Suprapubic skin (tissue), 4 donors: Measurements from ENCODE around the gene ZNF497. TPM values are rescaled to one million over a fixed set of nuclear protein-coding genes. Genes with fewer than 3 reads are reported as not detected.

Experiments
- DNase-seq, 2 donors: peaks; one replicate each; pipeline ENCODE4 v3.0.0-alpha.2; 2019; ENCODE audit warnings: low spot score in 2 of 2
- H3K27ac ChIP-seq: fragments of 200-600 bp; sonication (generic); one replicate; pipeline ENCODE4 v1.5.1; 2019
- H3K27me3 ChIP-seq: fragments of 200-600 bp; sonication (generic); one replicate; pipeline ENCODE4 v1.5.1; 2019
- H3K36me3 ChIP-seq: fragments of 200-600 bp; sonication (generic); one replicate; pipeline ENCODE4 v1.5.1; 2019
- H3K4me1 ChIP-seq: fragments of 200-600 bp; sonication (generic); one replicate; pipeline ENCODE4 v1.5.1; 2019
- H3K4me3 ChIP-seq: fragments of 200-600 bp; sonication (generic); one replicate; pipeline ENCODE4 v1.5.1; 2019; ENCODE audit warnings: mild to moderate bottlenecking
- H3K9me3 ChIP-seq: fragments of 200-600 bp; sonication (generic); one replicate; pipeline ENCODE4 v1.5.1; 2019
- EP300 ChIP-seq: sonication (generic); formaldehyde crosslinking; IDR thresholded peaks from one replicate; pipeline ENCODE4 v1.6.1; 2017; ENCODE audit warnings: antibody characterized with exemption
- POLR2A ChIP-seq, 2 donors: fragments of 450-650 bp; IDR thresholded peaks; one replicate each; pipeline ENCODE4 v1.6.1; 2017; ENCODE audit warnings: antibody characterized with exemption in 2 of 2, mild to moderate bottlenecking in 2 of 2, moderate library complexity in 2 of 2
- POLR2AphosphoS5 ChIP-seq, 3 donors: sonication (generic); formaldehyde crosslinking; IDR thresholded peaks; one replicate each; pipeline ENCODE4 v1.6.1; 2017; ENCODE audit warnings: antibody characterized with exemption in 3 of 3
- WGBS: methylation state at CpG from one replicate; pipeline ENCODE4 v1.1.5; 2018; 5-methylcytosine and 5-hydroxymethylcytosine counted together
- total RNA-seq, 4 donors: library from RNA; depleted of rRNA; stranded (reverse); fragments of >200 nt; gene quantifications; one replicate each; pipeline ENCODE4 v1.1.0, GENCODE V29; 2016
- TF ChIP-seq, protein P1 (sequence below), 2 donors: fragments of 200-600 bp in 1 of 2; fragments of 450-650 bp in 1 of 2; sonication (generic) in 1 of 2; IDR thresholded peaks; one replicate each; pipeline ENCODE4 v1.5.1; 2016 to 2019; ENCODE audit warnings: antibody characterized with exemption in 2 of 2, mild to moderate bottlenecking in 1 of 2, moderate library complexity in 1 of 2

The ZNF497 gene
- total RNA-seq, 4 donors from 2014 or later: 2.4 to 4.8 (median 3.4) TPM

GRCh38 chr19:58372311-58373133 lies 10.0 kb upstream of the ZNF497 start:
- TF ChIP-seq, protein P1, sequence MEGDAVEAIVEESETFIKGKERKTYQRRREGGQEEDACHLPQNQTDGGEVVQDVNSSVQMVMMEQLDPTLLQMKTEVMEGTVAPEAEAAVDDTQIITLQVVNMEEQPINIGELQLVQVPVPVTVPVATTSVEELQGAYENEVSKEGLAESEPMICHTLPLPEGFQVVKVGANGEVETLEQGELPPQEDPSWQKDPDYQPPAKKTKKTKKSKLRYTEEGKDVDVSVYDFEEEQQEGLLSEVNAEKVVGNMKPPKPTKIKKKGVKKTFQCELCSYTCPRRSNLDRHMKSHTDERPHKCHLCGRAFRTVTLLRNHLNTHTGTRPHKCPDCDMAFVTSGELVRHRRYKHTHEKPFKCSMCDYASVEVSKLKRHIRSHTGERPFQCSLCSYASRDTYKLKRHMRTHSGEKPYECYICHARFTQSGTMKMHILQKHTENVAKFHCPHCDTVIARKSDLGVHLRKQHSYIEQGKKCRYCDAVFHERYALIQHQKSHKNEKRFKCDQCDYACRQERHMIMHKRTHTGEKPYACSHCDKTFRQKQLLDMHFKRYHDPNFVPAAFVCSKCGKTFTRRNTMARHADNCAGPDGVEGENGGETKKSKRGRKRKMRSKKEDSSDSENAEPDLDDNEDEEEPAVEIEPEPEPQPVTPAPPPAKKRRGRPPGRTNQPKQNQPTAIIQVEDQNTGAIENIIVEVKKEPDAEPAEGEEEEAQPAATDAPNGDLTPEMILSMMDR (IDR thresholded peaks at IDR 0.05): no peak
- TF ChIP-seq POLR2A (IDR thresholded peaks at IDR 0.05) (no peak), EP300 (no peak), POLR2AphosphoS5 (IDR thresholded peaks at IDR 0.05) (no peak)
- Histone ChIP-seq H3K27ac (no peak overlapping the region), H3K9me3 (no peaks in the 10 kb centered on the region), H3K27me3 (no peaks in the 10 kb centered on the region), H3K4me1 (no peaks in the 10 kb centered on the region), H3K36me3 (peaks cover 16% of the 10 kb centered on the region), H3K4me3 (no peak overlapping the region)
- 71% methylated on average over 15 of the region's 15 CpGs for WGBS
- no peak for DNase-seq

- Histone ChIP-seq H3K4me1 (no peaks in the 10 kb centered on the region), H3K4me3 (no peak overlapping the region), H3K27me3 (no peaks in the 10 kb centered on the region), H3K27ac (no peak overlapping the region), H3K36me3 (peaks cover 21% of the 10 kb centered on the region), H3K9me3 (no peaks in the 10 kb centered on the region)
- DNase-seq: no peak
- WGBS: 100% methylated on average over 2 of the region's 68 CpGs
- TF ChIP-seq, protein P1 (IDR thresholded peaks at IDR 0.05): no peak
- TF ChIP-seq POLR2A (IDR thresholded peaks at IDR 0.05) (no peak), POLR2AphosphoS5 (IDR thresholded peaks at IDR 0.05) (no peak), EP300 (no peak)
Measured at GRCh38 chr19:58368561-58369360, 6.2 kb upstream of the ZNF497 start.

DNA sequence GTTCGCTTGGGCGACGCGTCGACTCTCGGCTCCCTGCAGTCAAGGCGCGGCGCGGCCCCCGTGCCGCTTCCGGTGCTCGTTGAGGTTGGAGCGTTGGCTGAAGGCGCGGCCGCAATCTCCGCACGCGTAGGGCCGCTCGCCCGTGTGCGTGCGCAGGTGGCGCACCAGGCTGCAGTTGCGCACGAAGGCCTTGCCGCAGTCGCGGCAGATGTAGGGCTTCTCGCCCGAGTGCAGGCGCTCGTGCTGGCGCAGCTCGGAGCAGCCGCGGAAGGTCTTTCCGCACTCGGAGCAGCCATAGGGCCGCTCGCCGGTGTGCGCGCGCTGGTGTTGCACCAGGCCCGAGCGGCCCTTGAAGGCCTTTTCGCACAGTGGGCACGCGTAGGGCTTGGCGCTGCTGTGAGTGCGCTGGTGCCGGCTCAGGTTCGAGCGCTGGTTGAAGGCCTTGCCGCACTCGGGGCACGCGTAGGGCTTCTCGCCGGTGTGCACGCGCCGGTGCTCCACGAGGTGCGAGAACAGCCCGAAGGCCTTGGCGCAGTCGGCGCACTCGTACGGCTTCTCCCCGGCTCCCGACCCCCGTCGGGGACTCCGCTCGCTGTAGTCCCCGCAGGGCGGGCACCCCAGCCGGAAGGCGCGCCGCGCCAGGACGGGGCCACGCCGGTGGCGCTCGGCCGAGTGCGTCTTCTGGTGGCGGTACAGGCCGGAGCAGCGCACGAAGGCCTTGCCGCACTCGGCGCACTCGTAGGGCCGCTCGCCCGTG lies 5.3 kb upstream of the ZNF497 start:
- no peak for DNase-seq
- TF ChIP-seq POLR2A (IDR thresholded peaks at IDR 0.05): no peak
- TF ChIP-seq, protein P1 (IDR thresholded peaks at IDR 0.05): no peak
- TF ChIP-seq EP300: no peak
- no peak for TF ChIP-seq POLR2AphosphoS5 (IDR thresholded peaks at IDR 0.05)
- Histone ChIP-seq H3K4me1 (peaks cover 7% of the 10 kb centered on the region), H3K4me3 (no peak overlapping the region), H3K36me3 (peaks cover 21% of the 10 kb centered on the region), H3K27me3 (no peaks in the 10 kb centered on the region), H3K27ac (no peak overlapping the region), H3K9me3 (no peaks in the 10 kb centered on the region)
- WGBS: 89% methylated on average over 44 of the region's 106 CpGs

GRCh38 chr19:58366585-58367430 lies 4.3 kb upstream of the ZNF497 start:
- no peak for DNase-seq
- WGBS: 93% methylated on average over 22 of the region's 32 CpGs
- peaks cover 21% of the 10 kb centered on the region for H3K36me3 ChIP-seq

More at GRCh38 chr19:58366585-58367430, 4.3 kb upstream of the ZNF497 start:
- H3K27ac ChIP-seq: no peak overlapping the region
- no peaks in the 10 kb centered on the region for H3K27me3 ChIP-seq
- no peaks in the 10 kb centered on the region for H3K9me3 ChIP-seq
- TF ChIP-seq POLR2AphosphoS5 (IDR thresholded peaks at IDR 0.05) (no peak), POLR2A (IDR thresholded peaks at IDR 0.05) (no peak), EP300 (no peak)
- TF ChIP-seq, protein P1 (IDR thresholded peaks at IDR 0.05): no peak
- H3K4me1 ChIP-seq: peaks cover 10% of the 10 kb centered on the region
- H3K4me3 ChIP-seq: no peak overlapping the region
